Measurements from ENCODE around the gene MSH2.
"Not testable (repeated sequence)": the region's sequence is repeated elsewhere in the genome, so short reads cannot be mapped to it uniquely, and the experiment has no call there.

MSH2 gene

GRCh38 chr2:47497843-47498460, 95.0 kb downstream of the MSH2 start:
- TF ChIP-seq, protein P1, sequence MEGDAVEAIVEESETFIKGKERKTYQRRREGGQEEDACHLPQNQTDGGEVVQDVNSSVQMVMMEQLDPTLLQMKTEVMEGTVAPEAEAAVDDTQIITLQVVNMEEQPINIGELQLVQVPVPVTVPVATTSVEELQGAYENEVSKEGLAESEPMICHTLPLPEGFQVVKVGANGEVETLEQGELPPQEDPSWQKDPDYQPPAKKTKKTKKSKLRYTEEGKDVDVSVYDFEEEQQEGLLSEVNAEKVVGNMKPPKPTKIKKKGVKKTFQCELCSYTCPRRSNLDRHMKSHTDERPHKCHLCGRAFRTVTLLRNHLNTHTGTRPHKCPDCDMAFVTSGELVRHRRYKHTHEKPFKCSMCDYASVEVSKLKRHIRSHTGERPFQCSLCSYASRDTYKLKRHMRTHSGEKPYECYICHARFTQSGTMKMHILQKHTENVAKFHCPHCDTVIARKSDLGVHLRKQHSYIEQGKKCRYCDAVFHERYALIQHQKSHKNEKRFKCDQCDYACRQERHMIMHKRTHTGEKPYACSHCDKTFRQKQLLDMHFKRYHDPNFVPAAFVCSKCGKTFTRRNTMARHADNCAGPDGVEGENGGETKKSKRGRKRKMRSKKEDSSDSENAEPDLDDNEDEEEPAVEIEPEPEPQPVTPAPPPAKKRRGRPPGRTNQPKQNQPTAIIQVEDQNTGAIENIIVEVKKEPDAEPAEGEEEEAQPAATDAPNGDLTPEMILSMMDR (IDR thresholded peaks at IDR 0.05; ENCODE audit: borderline replicate concordance, control extremely low read depth, extremely low read depth, insufficient read depth, missing control alignments): no peak
- in situ Hi-C loops (cut with MboI; ENCODE audit: low sequenced_read_pairs, unreplicated experiment): no loop called here
- DNase-seq (ENCODE audit: low spot score): no peak

DNA sequence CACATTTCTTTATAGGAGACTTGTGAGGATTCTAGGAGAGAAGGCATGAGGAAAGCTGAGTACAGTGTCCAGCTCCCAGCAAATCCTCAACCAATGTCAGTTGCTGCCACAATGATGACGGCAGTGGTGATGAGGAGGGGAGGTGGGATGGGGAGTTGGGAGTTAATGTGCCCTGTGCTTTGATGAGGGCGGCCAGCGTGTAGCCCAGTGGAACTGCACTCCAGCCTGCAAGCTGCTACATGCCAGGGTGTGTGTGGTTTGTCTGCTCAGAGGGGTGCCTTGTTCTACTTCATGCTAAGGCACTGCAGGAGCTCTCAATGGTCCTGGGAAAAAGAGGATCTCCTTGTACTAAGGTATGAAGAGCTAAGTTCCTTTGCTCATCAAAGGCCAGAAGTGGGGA, 96.1 kb downstream of the MSH2 start:
- in situ Hi-C loops (cut with MboI; ENCODE audit: low sequenced_read_pairs, unreplicated experiment): no loop called here
- DNase-seq (ENCODE audit: low spot score): no peak
- TF ChIP-seq, protein P1 (IDR thresholded peaks at IDR 0.05; ENCODE audit: borderline replicate concordance, control extremely low read depth, extremely low read depth, insufficient read depth, missing control alignments): no peak

DNA sequence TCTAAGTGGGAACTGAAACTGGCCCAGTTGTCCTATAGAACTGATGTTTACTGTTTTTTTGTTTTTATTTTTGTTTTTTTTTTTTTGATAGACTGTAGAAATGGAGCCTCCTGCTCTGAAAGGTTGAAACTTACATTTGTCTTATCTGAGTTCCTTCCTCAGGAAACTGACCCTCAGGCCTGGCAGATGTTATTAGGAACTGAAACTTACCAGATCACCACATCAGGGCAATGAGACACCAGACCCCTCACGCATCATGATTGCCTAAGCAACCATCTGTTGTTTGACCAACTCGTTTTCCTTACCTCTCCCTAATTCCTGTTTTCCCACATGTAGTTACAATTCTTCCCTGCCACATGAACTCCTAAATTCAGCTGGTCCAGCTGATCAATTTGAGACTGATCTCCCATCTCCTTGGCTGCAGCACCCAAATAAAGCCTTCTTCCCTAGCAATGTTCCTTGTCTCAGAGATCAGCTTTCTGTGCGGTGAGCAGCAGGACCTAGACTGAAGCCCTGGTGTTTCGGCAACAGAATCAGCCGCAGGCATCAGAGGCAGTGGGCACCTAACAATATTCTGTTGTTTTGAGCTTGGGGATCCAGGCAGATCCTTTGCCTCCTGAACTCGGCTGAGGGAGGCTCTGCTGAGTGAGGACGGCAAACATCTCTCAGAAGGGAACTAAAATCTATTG, 96.8 kb downstream of the MSH2 start:
- TF ChIP-seq, protein P1 (IDR thresholded peaks at IDR 0.05; ENCODE audit: borderline replicate concordance, control extremely low read depth, extremely low read depth, insufficient read depth, missing control alignments): no peak
- DNase-seq (ENCODE audit: low spot score): no peak
- in situ Hi-C loops (cut with MboI; ENCODE audit: low sequenced_read_pairs, unreplicated experiment): no loop called here

GRCh38 chr2:47501374-47502200, 98.6 kb downstream of the MSH2 start:
- in situ Hi-C loops (cut with MboI; ENCODE audit: low sequenced_read_pairs, unreplicated experiment): no loop called here
- TF ChIP-seq, protein P1 (IDR thresholded peaks at IDR 0.05; ENCODE audit: borderline replicate concordance, control extremely low read depth, extremely low read depth, insufficient read depth, missing control alignments): no peak
- DNase-seq (ENCODE audit: low spot score): no peak

DNA sequence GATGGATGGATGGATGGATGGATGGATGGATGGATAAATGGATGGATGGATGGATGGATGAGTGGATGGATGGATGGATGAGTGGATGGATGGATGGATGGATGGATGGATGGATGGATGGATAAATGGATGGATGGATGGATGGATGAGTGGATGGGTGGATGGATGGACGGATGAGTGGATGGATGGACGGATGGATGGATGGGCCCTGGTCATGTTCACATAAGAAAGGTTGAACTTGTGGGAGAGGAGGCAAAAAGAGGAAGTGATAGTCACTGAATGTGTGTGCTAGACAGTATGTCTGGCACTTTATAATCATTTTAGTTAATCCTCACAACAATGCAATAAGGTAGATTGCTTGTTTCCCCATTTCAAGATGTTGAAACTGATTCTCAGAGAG, 99.5 kb downstream of the MSH2 start:
- in situ Hi-C loops (cut with MboI; ENCODE audit: low sequenced_read_pairs, unreplicated experiment): not testable (repeated sequence)
- peak; percentile 66 for DNase-seq (ENCODE audit: low spot score)

GRCh38 chr2:47503481-47504070, 100.6 kb downstream of the MSH2 start:
- TF ChIP-seq, protein P1 (IDR thresholded peaks at IDR 0.05; ENCODE audit: borderline replicate concordance, control extremely low read depth, extremely low read depth, insufficient read depth, missing control alignments): no peak
- DNase-seq (ENCODE audit: low spot score): no peak
- in situ Hi-C loops (cut with MboI; ENCODE audit: low sequenced_read_pairs, unreplicated experiment): no loop called here
